DND-41 (cell line): Measurements from ENCODE around the gene MECR.

ENCODE experiments used
- ATAC-seq: fragments of 200-7000 bp; cut with Tn5 transposase; 3 replicates; pipeline ENCODE4 v1.9.1; 2021; ENCODE audit warnings: low read depth; ENCODE audit not compliant: insufficient read depth
- DNase-seq: peaks from one replicate; pipeline ENCODE4 v3.0.0-alpha.2; 2020
- H2AFZ ChIP-seq: 2 replicates; pipeline ENCODE4 v1.6.0; 2012; ENCODE audit warnings: low read depth, low read length
- H3K27ac ChIP-seq: 2 replicates; pipeline ENCODE4 v1.5.1; 2012; ENCODE audit warnings: low read length, inconsistent platforms
- H3K27me3 ChIP-seq: fragments of 200-600 bp; sonication (generic); 2 replicates; pipeline ENCODE4 v1.6.0; 2012; ENCODE audit warnings: low read length, mild to moderate bottlenecking, inconsistent platforms; ENCODE audit not compliant: insufficient read depth, poor library complexity
- H3K36me3 ChIP-seq: 2 replicates; pipeline ENCODE4 v1.5.1; 2012; ENCODE audit warnings: low read length, inconsistent platforms; ENCODE audit not compliant: insufficient read depth
- H3K4me1 ChIP-seq: 2 replicates; pipeline ENCODE4 v1.5.1; 2012; ENCODE audit warnings: mild to moderate bottlenecking, low read length; ENCODE audit not compliant: insufficient read depth
- H3K4me2 ChIP-seq: 2 replicates; pipeline ENCODE4 v1.6.0; 2012; ENCODE audit warnings: mild to moderate bottlenecking, moderate library complexity, low read length, inconsistent platforms; ENCODE audit not compliant: insufficient read depth
- H3K4me3 ChIP-seq, 2 experiments: fragments of 200-600 bp in 1 of 2; shearing (Covaris generic) in 1 of 2; 2 replicates each; pipeline ENCODE4 v1.5.1; 2012 to 2016; ENCODE audit warnings: inconsistent platforms in 2 of 2, low read length in 2 of 2, mild to moderate bottlenecking in 2 of 2, low read depth in 1 of 2, moderate library complexity in 1 of 2
- H3K79me2 ChIP-seq: 2 replicates; pipeline ENCODE4 v1.6.0; 2012; ENCODE audit warnings: low read length, inconsistent platforms; ENCODE audit not compliant: insufficient read depth
- H3K9ac ChIP-seq: 2 replicates; pipeline ENCODE4 v1.6.0; 2012; ENCODE audit warnings: low read depth, mild to moderate bottlenecking, inconsistent platforms, low read length, moderate library complexity
- H3K9me3 ChIP-seq: 2 replicates; pipeline ENCODE4 v1.5.1; 2012; ENCODE audit warnings: low read length, moderate library complexity, mild to moderate bottlenecking, inconsistent platforms; ENCODE audit not compliant: insufficient read depth, severe bottlenecking
- H4K20me1 ChIP-seq: 2 replicates; pipeline ENCODE4 v1.6.0; 2012; ENCODE audit warnings: low read length; ENCODE audit not compliant: insufficient read depth
- EZH2 ChIP-seq: IDR thresholded peaks from 3 replicates; pipeline ENCODE4 v1.6.1; 2012; ENCODE audit warnings: borderline replicate concordance, low read depth, mild to moderate bottlenecking, moderate library complexity, low read length, inconsistent platforms; ENCODE audit not compliant: severe bottlenecking
- TF ChIP-seq, protein P1 (sequence below): IDR thresholded peaks from 2 replicates; pipeline ENCODE4 v1.5.1; 2012; ENCODE audit warnings: borderline replicate concordance, low read length, moderate library complexity, mild to moderate bottlenecking; ENCODE audit not compliant: poor library complexity, severe bottlenecking; ENCODE audit errors: extremely low read depth

The MECR gene

DNA sequence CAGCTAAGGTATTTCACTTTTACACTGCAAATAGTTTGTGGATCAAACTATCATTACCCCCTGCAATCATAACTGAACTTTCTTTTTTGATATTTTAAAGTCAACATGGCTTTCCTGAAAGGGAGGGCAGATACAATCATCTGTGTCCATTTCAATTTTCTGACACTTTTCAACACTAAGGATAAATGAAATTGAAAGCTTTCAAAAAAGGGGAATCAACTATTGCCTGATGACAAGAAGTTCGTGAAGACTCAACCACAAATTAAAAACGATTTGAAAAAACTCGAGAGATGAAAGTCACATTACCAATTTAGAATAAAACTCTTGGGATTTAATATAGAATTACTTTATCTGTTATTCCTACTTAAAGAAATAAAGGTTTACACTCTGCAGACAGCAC lies 60.8 kb downstream of the MECR start:
- no peak for ATAC-seq
- Histone ChIP-seq H3K4me1 (peaks cover 12% of the 10 kb centered on the region; the same call in 1 of the 2 replicates), H3K36me3 (peaks cover 77% of the 10 kb centered on the region), H3K9me3 (no peaks in the 10 kb centered on the region), H4K20me1 (peaks cover 93% of the 10 kb centered on the region), H3K27me3 (no peaks in the 10 kb centered on the region), H3K4me2 (no peak overlapping the region), H3K27ac (no peak overlapping the region), H3K9ac (no peak overlapping the region), H2AFZ (no peak overlapping the region), H3K4me3 (no peak overlapping the region), H3K79me2 (peaks cover 100% of the 10 kb centered on the region)
- no peak for TF ChIP-seq EZH2
- TF ChIP-seq, protein P1, sequence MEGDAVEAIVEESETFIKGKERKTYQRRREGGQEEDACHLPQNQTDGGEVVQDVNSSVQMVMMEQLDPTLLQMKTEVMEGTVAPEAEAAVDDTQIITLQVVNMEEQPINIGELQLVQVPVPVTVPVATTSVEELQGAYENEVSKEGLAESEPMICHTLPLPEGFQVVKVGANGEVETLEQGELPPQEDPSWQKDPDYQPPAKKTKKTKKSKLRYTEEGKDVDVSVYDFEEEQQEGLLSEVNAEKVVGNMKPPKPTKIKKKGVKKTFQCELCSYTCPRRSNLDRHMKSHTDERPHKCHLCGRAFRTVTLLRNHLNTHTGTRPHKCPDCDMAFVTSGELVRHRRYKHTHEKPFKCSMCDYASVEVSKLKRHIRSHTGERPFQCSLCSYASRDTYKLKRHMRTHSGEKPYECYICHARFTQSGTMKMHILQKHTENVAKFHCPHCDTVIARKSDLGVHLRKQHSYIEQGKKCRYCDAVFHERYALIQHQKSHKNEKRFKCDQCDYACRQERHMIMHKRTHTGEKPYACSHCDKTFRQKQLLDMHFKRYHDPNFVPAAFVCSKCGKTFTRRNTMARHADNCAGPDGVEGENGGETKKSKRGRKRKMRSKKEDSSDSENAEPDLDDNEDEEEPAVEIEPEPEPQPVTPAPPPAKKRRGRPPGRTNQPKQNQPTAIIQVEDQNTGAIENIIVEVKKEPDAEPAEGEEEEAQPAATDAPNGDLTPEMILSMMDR: no peak
- no peak for DNase-seq

DNA sequence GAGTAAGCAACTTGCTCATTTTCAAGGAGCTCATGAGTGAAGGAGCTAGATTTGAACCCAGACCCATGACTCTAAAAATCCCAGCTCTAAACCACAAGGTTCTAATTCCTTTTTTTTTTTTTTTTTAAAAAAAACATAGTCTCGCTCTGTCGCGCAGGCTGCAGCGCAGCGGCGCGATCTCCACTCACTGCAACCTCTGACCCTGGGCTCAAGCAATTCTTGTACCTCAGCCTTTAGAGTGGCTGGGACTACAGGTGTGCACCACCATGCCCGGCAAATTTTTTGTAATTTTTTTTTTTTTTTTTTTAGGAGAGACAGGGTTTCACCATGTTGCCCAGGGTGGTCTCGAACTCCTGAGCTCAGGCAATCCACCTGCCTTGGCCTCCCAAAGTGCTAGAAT lies 62.8 kb downstream of the MECR start:
- Histone ChIP-seq H2AFZ (no peak overlapping the region), H3K79me2 (peaks cover 100% of the 10 kb centered on the region), H3K4me2 (no peak overlapping the region), H3K9ac (no peak overlapping the region), H3K36me3 (peaks cover 96% of the 10 kb centered on the region), H3K27ac (no peak overlapping the region), H3K27me3 (no peaks in the 10 kb centered on the region), H3K9me3 (no peaks in the 10 kb centered on the region), H3K4me3 (no peak overlapping the region), H3K4me1 (peaks cover 12% of the 10 kb centered on the region; the same call in 1 of the 2 replicates), H4K20me1 (peaks cover 98% of the 10 kb centered on the region)
- ATAC-seq: no peak
- no peak for DNase-seq
- TF ChIP-seq, protein P1: no peak
- TF ChIP-seq EZH2: no peak

DNA sequence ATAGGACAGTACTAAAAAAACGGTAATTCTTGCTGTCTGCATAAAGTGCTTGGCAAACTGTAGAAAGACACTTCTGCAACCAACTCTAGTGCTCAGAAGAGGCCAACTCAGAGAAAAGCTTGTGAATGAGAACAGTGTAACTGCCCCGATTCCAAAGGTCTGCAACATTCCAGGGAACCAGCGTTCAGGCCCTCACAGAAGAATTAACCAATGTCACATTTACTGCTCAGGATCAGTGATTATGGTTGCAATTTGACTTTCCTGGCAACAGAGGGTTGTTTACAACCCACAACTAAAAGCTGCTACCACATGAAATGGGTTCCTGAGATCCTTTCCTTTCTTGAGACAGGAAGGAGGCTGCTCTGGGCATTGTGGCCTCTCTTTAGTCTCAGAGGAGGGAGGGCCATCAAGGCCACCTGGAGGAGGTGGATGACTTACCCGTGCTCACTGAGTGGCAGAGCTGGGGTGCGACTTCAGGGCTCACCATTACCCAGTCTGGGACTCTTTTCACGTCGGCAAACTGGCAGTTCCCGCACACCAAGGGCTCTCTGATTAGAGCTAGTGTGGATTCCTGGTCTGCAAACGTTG lies 64.3 kb downstream of the MECR start:
- Histone ChIP-seq H4K20me1 (peaks cover 97% of the 10 kb centered on the region), H3K4me3 (no peak overlapping the region), H3K27me3 (no peaks in the 10 kb centered on the region), H3K27ac (no peak overlapping the region; the same call in 1 of the 2 replicates), H3K79me2 (peaks cover 100% of the 10 kb centered on the region), H3K4me1 (0 out of 2 replicates have a peak, but pooled peaks cover 6% of the 10 kb centered on the region), H3K4me2 (no peak overlapping the region), H2AFZ (no peak overlapping the region), H3K36me3 (peaks cover 95% of the 10 kb centered on the region), H3K9ac (no peak overlapping the region), H3K9me3 (no peaks in the 10 kb centered on the region)
- ATAC-seq (peak; percentile 81), DNase-seq (peak; percentile 53)
- TF ChIP-seq, protein P1: no peak
